Measurements from ENCODE around the gene STX7.

Gene STX7

DNA sequence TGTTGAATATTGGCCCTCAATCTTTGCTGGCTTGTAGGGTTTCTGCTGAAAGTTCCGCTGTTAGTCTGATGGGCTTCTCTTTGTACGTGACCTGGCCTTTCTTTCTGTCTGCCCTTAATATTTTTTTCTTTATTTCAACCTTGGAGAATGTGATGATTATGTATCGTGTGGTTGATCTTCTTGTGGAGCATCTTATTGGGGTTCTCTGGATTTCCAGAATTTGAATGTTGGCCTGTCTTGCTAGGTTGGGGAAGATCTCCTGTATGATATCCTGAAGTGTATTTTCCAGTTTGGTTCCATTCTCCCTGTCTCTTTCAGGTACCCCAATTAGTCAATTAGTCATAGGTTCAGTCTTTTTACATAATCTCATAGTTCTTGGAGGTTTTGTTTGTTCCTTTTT, 89.1 kb downstream of the STX7 start:
- Histone ChIP-seq H3K9ac (no peak overlapping the region), H3K4me3 (no peak overlapping the region), H3K36me3 (no peaks in the 10 kb centered on the region), H3K4me2 (no peak overlapping the region), H3K9me3 (peaks cover 8% of the 10 kb centered on the region), H3K27me3 (no peaks in the 10 kb centered on the region), H3K27ac (no peak overlapping the region), H4K20me1 (no peaks in the 10 kb centered on the region), H3K4me1 (no peaks in the 10 kb centered on the region)
- no peak for TF ChIP-seq Cebpa-rat (IDR thresholded peaks at IDR 0.05)

DNA sequence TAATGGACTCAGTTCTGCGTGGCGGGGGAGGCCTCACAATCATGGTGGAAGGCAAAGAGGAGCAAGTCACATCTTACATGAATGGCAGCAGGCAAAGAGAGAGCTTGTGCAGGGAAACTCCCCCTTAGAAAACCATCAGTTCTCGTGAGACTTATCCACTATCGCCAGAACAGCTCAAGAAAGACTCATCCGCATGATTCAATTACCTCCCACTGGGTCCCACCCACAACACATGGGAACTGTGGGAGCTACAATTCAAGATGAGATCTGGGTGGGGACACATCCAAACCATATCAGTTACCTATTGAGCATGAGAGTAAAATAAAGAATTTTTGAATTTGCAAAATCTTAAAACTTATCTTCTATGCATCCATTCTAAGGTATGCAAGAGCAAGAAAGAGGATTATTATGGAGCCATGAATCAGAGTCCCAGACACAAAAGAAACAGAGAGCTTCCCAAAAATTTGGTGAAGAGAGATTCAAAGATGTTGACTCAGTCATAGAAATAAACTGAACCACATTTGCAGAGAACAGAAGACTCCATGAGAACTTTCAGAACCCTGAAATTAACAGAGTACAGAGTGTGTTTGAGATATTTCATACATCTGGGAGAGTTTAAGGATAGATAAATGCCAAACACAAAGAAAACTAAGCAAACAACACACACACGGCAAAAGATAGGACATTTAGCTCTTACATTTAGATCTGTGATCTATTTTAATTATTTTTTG, 94.5 kb downstream of the STX7 start:
- H3K27ac ChIP-seq, result no peak overlapping the region
- no peaks in the 10 kb centered on the region for H4K20me1 ChIP-seq
- no peak for TF ChIP-seq Cebpa-rat (IDR thresholded peaks at IDR 0.05)
- H3K4me2 ChIP-seq, result no peak overlapping the region
- no peaks in the 10 kb centered on the region for H3K36me3 ChIP-seq
- no peaks in the 10 kb centered on the region for H3K27me3 ChIP-seq
- no peak overlapping the region for H3K9ac ChIP-seq
- H3K9me3 ChIP-seq, result peaks cover 17% of the 10 kb centered on the region
- no peak overlapping the region for H3K4me3 ChIP-seq
- H3K4me1 ChIP-seq, result no peaks in the 10 kb centered on the region

DNA sequence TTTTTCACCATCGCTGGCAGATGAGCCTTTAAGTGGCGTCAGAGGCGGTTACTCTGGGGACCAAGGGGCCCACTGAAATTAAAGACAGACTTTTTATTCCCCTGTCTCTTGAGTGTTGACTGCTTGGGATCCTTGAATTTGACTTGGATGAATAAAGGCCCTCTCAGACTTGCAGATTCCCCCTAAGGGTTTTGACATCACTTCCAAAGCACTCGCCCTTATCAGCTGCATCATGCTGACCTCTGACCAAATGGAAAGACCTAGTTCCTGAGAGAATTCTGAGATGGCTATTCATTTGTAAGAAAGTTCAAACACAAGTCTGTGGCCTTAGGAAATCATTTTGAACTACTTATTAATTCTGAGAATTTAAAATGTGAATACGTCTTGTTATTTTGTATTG, 98.2 kb downstream of the STX7 start:
- no peak overlapping the region for H3K27ac ChIP-seq
- no peak for TF ChIP-seq Cebpa-rat (IDR thresholded peaks at IDR 0.05)
- no peak overlapping the region for H3K9ac ChIP-seq
- H3K27me3 ChIP-seq, result no peaks in the 10 kb centered on the region
- H3K4me1 ChIP-seq, result no peaks in the 10 kb centered on the region
- no peak overlapping the region for H3K4me2 ChIP-seq
- H3K9me3 ChIP-seq, result peaks cover 9% of the 10 kb centered on the region
- H3K4me3 ChIP-seq, result no peak overlapping the region
- no peaks in the 10 kb centered on the region for H4K20me1 ChIP-seq
- H3K36me3 ChIP-seq, result no peaks in the 10 kb centered on the region

DNA sequence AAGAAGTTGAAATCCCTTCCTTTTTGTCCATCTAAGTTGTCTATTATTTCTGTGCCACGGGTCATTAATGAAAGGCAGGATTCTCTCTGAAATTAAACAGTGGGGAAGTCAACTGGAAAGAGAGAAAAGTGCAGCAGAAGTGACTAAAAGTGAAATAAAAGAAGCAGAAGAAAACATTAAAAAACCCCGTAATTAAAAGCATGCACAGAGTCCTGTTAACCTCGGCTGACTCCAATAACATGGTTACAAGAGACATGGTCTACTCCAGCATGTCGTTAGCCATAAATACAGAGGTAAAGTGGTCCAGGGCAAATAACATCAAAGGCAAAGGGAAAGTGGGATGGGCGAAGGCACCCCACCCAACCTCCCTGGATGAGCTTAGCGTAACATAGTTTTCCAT, 98.6 kb downstream of the STX7 start:
- H3K9me3 ChIP-seq, result peaks cover 9% of the 10 kb centered on the region
- no peak overlapping the region for H3K4me3 ChIP-seq
- no peak overlapping the region for H3K27ac ChIP-seq
- H3K4me2 ChIP-seq, result no peak overlapping the region
- no peak overlapping the region for H3K9ac ChIP-seq
- no peaks in the 10 kb centered on the region for H3K4me1 ChIP-seq
- H3K36me3 ChIP-seq, result no peaks in the 10 kb centered on the region
- no peaks in the 10 kb centered on the region for H3K27me3 ChIP-seq
- no peak for TF ChIP-seq Cebpa-rat (IDR thresholded peaks at IDR 0.05)
- H4K20me1 ChIP-seq, result no peaks in the 10 kb centered on the region

DNA sequence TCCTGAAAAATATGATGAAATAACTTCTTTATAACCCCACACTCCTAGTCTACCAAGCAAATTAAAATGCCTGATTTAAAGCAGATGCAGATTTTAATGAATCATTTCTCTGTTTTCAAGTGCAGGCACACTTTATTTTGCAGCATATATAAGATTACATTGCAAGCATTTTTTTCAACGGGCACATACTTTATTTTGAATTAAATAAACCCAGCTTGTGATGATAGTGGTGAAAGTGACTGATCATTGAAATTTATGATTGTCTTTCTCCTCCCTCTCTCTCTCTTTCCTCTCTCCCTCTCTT, 99.5 kb downstream of the STX7 start:
- H3K4me2 ChIP-seq, result no peak overlapping the region
- no peak overlapping the region for H3K27ac ChIP-seq
- H3K27me3 ChIP-seq, result no peaks in the 10 kb centered on the region
- no peaks in the 10 kb centered on the region for H3K4me1 ChIP-seq
- peaks cover 9% of the 10 kb centered on the region for H3K9me3 ChIP-seq
- no peak overlapping the region for H3K9ac ChIP-seq
- no peak overlapping the region for H3K4me3 ChIP-seq
- H3K36me3 ChIP-seq, result no peaks in the 10 kb centered on the region
- TF ChIP-seq Cebpa-rat (IDR thresholded peaks at IDR 0.05), result no peak
- H4K20me1 ChIP-seq, result no peaks in the 10 kb centered on the region

DNA sequence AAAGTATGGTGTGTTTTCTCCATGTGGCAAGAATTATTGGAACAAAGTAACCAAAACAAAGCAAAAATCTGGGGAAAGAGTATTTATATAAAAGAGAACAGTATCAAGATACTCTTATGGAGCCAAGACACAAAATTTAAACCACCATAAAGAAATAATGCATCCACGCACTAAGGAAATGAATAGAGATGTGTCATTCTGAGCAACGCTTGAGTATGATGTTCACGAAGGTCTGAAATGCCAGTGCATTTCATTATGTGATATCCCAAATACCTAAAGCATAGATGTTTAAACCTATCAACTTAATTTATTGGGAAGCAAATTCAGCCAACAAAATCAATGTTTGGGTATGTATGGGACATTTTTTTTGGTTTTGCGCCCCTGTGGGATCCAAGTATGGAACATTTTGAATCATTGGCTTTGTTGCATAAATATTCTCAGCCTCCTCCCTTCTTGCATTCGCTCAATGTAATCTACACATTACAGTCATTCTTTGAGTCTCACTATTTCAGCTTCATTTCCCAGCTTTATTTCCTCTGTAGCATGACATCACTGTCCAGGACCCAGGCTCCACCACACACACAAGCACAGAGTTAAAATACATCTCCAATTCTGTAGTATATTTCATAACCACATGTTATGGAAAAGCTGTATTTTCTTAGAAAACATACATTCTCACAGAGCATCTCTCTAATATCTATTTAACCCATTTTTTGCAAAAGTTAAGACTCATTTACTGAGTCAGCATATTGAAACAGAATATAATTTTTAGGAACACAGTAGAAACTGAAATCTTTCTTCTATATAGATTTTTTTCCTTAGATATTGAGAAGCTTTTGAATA, 100.0 kb downstream of the STX7 start:
- Histone ChIP-seq H3K9me3 (peaks cover 9% of the 10 kb centered on the region), H3K4me2 (no peak overlapping the region), H3K4me3 (no peak overlapping the region), H3K9ac (no peak overlapping the region), H3K36me3 (no peaks in the 10 kb centered on the region), H3K4me1 (no peaks in the 10 kb centered on the region), H3K27me3 (no peaks in the 10 kb centered on the region), H4K20me1 (no peaks in the 10 kb centered on the region), H3K27ac (no peak overlapping the region)
- TF ChIP-seq Cebpa-rat (IDR thresholded peaks at IDR 0.05), result no peak

DNA sequence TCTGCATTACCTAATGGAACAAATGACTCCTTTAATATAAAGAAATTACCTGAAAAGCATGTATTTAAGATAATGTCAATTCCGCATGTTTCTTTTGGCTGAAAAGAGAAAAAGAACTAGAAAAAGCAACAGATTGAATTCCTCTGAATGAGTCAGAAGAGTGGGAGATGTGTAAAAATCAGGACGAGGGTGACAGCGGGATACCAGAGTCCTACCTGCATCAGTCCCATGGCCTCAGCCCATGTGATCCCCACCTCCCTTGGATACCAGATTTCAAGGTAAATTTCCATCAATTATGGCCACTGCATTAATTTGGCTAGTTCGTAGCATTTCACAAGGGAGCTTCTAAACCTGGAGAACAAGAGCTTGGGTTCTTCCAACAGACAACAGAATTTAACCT, 101.6 kb downstream of the STX7 start:
- no peak overlapping the region for H3K9ac ChIP-seq
- no peak for TF ChIP-seq Cebpa-rat (IDR thresholded peaks at IDR 0.05)
- no peaks in the 10 kb centered on the region for H3K27me3 ChIP-seq
- H3K36me3 ChIP-seq, result no peaks in the 10 kb centered on the region
- no peak overlapping the region for H3K27ac ChIP-seq
- H4K20me1 ChIP-seq, result no peaks in the 10 kb centered on the region
- no peaks in the 10 kb centered on the region for H3K4me1 ChIP-seq
- no peak overlapping the region for H3K4me3 ChIP-seq
- no peak overlapping the region for H3K4me2 ChIP-seq
- peaks cover 3% of the 10 kb centered on the region; the same call in 1 of the 2 replicates for H3K9me3 ChIP-seq

DNA sequence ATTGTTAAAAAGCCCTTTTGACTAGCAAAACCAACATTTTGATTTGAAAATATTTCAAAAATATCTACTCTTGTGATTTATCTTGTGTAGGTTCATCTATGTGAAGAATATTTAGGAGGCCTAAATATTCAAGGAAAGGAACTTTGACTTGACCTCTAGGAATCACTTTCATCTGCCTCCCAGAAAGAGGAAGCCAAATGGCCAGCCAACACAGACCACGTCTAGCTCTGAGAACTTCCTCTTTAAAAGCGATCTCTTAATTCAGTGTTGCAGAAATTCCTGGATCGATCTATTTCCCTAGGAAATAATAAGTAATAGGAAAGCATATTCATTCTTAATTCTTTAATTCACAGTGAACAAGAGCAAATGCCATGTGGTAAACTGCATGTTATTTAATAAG, 102.1 kb downstream of the STX7 start:
- Histone ChIP-seq H3K9ac (no peak overlapping the region), H3K4me2 (no peak overlapping the region), H3K9me3 (no peaks in the 10 kb centered on the region; the same call in 1 of the 2 replicates), H3K36me3 (no peaks in the 10 kb centered on the region), H3K4me3 (no peak overlapping the region), H3K27me3 (no peaks in the 10 kb centered on the region), H3K27ac (no peak overlapping the region), H4K20me1 (no peaks in the 10 kb centered on the region), H3K4me1 (no peaks in the 10 kb centered on the region)
- TF ChIP-seq Cebpa-rat (IDR thresholded peaks at IDR 0.05), result no peak

DNA sequence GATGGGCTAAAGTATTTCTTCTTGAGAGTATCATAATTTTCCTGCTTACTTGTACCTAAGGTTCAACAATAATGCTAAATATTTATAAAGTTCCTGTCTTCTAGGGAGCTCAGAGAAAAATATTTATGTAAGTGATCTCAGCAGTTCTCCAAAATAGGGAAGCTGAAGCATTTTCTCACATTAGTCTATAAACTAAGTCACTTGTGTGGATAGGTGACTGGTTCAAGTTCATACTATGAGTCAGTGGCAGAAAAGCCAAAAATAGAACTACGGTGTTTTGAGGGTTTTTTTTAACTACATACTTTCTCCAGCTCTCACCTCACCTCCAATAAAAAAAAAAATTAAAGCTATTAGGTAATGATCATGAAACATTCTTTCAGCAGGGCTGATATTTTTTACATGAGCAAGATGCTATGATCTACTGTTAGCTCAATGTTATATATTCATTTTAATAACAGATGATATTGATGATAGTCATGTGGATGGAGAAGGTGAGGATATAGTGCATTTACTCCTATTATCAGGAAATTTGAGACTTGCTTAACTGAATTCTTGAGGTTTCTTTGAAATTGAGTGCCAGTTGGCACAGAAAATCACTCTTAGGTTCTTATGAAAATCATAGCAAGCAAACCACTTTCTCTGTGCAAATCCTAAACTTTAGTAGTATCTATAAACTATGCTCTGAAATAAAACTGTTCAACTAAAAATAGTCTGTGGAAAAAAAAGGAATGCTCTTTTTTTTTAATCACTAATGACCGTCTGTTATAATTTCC, 107.6 kb downstream of the STX7 start:
- Histone ChIP-seq H3K27ac (no peak overlapping the region), H3K9ac (no peak overlapping the region), H3K36me3 (no peaks in the 10 kb centered on the region), H3K4me1 (no peaks in the 10 kb centered on the region), H3K9me3 (peaks cover 16% of the 10 kb centered on the region), H4K20me1 (no peaks in the 10 kb centered on the region), H3K4me2 (no peak overlapping the region), H3K27me3 (no peaks in the 10 kb centered on the region), H3K4me3 (no peak overlapping the region)
- TF ChIP-seq Cebpa-rat (IDR thresholded peaks at IDR 0.05), result no peak

DNA sequence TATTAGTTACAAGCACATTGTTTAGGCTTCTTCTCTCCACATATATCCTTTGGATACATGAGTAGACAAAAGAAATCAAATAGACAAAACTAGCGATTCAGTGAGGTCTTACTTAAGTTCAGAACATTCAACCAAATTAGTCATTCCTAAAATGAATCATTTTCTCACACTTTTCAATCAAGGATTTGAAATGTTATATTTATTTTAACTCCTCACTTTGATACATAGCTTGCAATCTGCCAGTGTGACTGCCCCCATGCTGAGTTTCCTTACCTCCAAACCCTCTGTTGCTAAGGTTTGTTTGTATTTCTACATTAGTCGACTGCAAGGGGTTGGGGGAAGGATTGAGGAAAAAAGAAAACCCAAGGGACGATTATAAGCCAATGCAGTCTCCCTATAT, 108.2 kb downstream of the STX7 start:
- H3K9me3 ChIP-seq, result peaks cover 16% of the 10 kb centered on the region
- TF ChIP-seq Cebpa-rat (IDR thresholded peaks at IDR 0.05), result no peak
- no peak overlapping the region for H3K4me2 ChIP-seq
- no peak overlapping the region for H3K27ac ChIP-seq
- H3K4me1 ChIP-seq, result no peaks in the 10 kb centered on the region
- H3K36me3 ChIP-seq, result no peaks in the 10 kb centered on the region
- no peaks in the 10 kb centered on the region for H3K27me3 ChIP-seq
- H4K20me1 ChIP-seq, result no peaks in the 10 kb centered on the region
- no peak overlapping the region for H3K9ac ChIP-seq
- H3K4me3 ChIP-seq, result no peak overlapping the region

Data from BLaER1 (cell line).